Lung microvascular endothelial cell (primary cell): Measurements from ENCODE around the gene EDC3. TPM values are rescaled to one million over a fixed set of nuclear protein-coding genes. Genes with fewer than 3 reads are reported as not detected.
"Not testable (repeated sequence)": the region's sequence is repeated elsewhere in the genome, so short reads cannot be mapped to it uniquely, and the experiment has no call there.

ENCODE experiments used
- DNase-seq, 2 donors: peaks; one replicate each; pipeline versions ENCODE4 v3.0.0 to v3.0.0-alpha.2; 2010; ENCODE audit warnings: low read depth in 2 of 2
- total RNA-seq: library from RNA; depleted of rRNA; stranded (reverse); fragments of >200 nt; gene quantifications from 2 replicates; pipeline ENCODE4 v1.2.1, GENCODE V29; 2014

EDC3 gene
- total RNA-seq, 1 donor from 2014 or later: 21.4 TPM

DNA sequence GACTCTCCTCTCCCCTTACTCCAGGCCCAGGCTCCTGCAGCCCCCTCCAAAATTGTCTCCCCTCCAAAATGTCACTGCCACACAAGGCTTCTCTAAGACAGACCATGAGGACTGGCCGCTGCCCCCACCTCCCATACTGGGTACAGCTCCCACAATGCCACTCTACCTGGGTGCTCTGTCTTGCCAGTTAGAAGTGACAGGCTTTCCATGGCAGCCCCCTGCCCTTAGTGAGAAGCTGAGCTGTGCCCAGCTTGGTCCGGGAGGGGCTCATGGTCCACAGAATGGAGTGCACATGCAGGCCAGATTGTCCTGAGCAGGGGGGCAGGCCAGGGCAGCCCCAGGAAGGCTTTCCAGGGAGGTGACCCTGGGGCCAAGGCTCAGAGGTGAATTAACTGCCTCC is 83.1 kb downstream of the EDC3 start:
- no peak for DNase-seq

DNA sequence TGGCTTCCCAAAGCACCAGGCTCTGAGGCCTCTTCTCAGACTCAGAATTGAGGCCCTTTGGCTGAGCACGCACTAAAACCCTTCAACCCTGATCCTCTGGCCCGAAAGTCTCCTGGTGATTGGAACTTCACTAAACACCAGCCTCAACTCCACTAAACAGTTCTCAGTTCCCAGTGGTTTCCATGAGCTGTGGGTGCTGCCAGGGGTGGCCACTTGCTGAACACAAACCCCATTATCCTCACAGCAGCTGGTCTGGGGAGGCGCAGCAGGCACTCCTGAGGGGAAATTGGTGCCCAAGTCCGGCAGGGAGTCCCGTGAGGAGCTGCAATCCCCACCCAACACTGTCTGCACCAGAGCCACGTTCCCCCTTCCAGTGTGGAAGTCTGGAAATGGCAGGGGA is 84.0 kb downstream of the EDC3 start:
- DNase-seq: no peak

DNA sequence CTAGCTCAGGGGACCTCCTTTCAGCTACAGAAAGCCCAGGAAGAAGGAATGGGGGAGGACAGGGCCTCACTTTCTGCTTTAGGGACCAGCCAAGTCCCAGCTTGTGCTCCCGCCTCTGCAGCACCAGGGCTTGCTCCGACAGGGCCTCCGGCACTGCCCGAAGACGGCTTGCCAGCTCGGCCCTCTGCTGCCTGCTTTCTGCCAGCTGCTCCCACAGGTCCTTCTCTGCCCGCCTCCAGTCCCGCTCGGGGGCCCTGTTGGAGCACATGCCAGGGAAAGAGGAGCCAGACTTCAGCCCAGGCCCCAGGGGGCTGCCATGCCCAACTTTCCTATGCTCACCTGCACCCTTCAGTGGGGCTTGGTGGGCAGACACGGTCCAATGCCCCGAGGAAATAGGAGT is 84.5 kb downstream of the EDC3 start:
- DNase-seq: no peak

DNA sequence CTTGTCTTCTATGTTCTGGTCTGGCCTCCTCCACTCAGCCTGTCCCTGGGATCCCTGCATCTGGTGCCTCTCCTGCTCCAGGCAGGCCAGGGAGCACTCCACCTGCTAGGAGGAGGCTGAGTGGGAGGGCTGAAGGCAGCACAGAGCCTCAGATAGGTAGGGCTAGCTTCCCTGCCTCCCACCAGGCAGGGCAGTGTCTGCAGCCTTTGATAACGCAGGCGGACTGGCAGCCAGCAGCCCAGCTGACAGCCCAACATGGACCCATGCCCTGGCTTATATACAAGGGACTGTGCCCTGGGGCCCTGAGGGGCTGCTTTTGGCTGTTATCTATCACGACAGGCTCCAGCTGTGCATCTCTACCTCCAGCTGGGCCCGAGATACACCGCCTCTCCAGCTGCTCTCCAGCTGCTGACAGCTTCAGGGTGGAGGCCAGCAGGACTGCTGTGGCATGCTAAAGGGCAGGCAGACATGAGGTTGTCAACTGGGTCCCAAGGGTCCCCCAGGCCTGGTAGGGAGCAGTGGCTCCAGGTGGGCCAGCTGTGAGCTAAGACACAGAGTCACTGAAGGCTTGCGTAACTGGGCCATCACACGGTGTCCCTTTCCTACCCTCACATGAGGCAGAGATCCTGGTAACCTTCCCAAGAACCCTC is 85.4 kb downstream of the EDC3 start:
- DNase-seq: no peak

- DNase-seq: no peak
These were observed 85.9 kb downstream of the EDC3 start for GRCh38 chr15:74609938-74610301.

GRCh38 chr15:74608786-74609185 is 87.0 kb downstream of the EDC3 start:
- no peak for DNase-seq

DNA sequence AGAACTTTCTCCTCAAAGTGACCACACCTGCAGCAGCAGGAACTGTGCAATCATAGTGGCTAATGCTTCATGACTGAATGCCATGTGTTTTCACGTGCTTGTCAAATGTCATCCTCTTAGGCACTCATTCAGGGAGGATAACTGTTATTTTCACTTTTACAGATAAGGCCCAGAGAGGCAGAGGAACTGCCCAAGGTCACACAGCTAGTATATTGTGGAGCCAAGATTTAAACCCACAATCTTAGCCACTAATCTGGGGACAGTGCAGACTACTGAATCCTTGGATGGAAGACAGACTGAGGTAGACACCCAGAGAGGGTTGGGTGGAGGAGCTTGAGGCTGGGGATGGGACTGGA is 90.1 kb downstream of the EDC3 start:
- DNase-seq: no peak

DNA sequence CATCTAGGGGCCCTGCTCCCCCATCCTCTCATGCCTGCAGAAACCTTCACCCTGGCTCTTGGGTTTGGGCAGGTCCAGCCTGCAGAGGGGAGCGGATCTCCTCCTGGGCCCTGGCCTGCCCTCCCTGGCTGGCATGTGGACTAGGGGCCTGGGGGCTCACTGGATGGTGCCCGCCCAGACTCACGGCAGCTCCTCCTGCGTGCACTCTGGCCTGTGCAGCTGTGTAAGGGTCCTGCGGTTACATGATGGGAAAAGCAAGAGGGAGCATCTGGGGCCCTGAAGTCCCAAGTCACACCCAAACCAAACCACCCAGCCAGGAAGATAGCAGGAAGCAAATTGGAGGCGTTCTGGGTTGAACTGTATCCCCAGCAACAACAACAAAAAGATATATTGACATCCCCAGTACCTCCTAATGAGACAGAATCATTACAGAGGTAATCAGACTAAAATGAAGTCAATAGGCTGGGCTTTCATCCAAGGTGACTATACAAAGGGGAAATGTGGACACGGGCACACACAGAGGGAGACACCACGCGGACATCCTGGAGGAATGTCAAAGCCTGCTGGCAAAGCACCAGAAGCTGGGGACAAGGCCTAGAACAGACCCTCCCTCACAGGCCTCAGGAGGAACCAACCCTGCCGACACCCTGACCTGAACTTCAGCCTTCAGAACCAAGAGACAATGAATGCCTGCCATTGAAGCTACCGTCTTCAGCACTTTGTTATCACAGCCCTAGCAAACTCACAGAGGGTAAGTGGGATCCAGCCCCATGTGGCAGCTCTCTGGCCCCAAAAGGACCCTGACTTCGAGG is 90.6 kb downstream of the EDC3 start:
- DNase-seq: peak in 1 of 2 donors; percentile 54

DNA sequence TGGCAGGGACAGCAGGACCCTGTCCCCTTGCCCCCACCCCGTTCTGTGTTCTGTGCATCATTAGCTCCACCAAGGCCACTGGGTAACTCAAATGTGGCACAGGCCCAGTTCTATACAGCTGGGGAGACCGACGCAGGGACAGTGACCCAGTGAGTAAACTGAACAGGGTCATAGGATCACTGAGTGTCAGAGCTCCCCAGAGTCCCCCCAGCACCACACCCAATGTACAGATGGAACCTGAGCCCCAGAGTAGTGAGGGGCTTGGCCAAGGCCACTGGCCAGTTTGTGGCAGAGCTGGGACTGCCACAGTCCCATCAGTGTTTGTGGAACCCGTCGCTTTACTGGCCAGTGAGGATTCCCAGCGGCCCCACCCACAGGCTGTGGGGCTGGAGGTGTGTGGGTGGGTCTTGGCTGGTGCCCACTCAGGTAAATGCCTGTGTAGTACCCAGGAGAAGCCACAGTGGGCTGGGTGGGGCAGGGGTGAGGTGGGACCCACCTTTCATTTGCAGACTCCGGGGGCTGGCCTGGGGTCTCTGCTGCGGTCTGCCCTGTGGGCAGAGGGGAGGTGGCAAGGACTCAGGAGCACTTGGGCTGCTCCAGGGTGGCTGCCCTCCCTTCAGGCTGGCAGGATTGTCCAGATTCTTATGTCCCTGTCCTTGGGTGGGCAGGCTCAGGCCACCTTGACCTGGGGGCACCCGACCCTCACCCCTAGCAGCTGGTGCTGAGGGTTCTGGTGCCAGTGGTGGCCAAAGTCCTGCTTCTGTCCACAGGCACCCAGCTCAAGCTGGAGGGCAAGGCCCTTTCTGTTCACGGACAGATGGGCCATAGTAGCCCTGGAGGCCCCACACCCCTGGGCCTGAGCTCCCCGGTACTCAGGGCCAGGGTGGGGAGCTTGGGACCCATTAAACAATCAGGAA is 91.8 kb downstream of the EDC3 start:
- no peak for DNase-seq

- DNase-seq: no peak
These were observed 92.6 kb downstream of the EDC3 start for GRCh38 chr15:74603026-74603788.

DNA sequence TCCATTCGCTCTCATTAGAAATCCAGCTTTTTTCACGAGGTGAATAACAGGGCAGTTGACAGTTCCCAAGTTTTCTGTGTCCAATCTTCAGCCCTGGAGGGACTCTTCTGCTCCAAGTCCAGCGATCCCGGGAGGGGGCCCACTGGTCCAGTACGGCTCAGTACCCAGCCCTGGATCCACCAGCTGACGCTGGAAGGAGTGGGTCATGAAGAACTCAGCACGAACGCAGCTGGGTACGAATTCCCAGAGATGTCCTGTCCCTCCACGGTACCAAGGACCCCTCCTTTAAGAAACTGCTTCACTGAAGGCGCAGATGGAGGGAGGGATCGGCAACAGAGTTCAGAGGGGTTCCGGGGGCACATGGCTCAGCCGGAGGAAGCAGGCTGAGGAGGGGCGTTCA is 96.7 kb downstream of the EDC3 start:
- DNase-seq: no peak

- peak; percentile 88 to 89 for DNase-seq
These were observed 97.5 kb downstream of the EDC3 start for GRCh38 chr15:74598126-74598842.

GRCh38 chr15:74597146-74597705 is 98.6 kb downstream of the EDC3 start:
- not testable (repeated sequence) for DNase-seq

- DNase-seq: not testable (repeated sequence)
These were observed 99.1 kb downstream of the EDC3 start for GRCh38 chr15:74596736-74597135.

DNA sequence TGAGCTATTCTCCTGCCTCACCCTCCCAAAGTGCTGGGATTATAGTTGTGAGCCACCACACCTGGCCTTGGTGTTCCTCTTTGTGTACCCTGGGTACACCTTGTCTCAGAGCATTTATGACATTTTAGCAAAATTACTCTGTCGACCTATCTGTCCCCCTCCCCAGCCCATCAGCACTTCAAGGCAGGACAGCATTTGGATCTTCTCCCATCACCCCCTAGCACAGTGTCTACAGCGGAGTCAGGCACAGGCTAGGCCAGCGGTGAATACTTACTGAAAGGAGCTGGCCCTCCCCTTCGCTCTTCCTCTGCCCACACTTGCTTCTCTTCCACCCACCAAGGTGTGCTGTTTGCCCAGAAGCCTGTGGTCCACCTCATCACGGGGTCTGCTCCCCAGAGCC is 100.6 kb downstream of the EDC3 start:
- no peak for DNase-seq

DNA sequence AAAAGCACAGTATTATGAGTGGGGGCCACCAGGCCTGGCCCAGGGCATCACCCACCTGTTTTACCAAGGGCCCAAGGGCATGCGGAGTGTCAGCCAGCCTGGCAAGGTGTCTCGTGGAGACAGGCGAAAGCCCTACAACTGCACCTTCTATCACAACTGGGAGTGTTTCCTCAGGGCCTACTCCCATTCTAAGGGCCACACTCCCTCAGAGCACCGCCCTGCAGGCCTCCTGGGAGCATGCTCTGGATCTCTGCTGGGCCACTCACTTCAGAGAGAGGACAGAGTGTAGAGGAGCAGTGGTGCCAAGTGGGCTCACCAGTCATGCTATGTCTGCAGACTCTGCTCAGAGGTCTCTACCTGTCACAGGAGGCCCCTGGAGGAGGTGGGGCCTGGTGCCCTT is 101.4 kb downstream of the EDC3 start:
- DNase-seq: no peak

- no peak for DNase-seq
These were observed 102.7 kb downstream of the EDC3 start for GRCh38 chr15:74593122-74593521.

GRCh38 chr15:74592222-74592621 is 103.6 kb downstream of the EDC3 start:
- no peak for DNase-seq

- DNase-seq: peak in 1 of 2 donors; percentile 53
These were observed 106.0 kb downstream of the EDC3 start for GRCh38 chr15:74589826-74590225.

DNA sequence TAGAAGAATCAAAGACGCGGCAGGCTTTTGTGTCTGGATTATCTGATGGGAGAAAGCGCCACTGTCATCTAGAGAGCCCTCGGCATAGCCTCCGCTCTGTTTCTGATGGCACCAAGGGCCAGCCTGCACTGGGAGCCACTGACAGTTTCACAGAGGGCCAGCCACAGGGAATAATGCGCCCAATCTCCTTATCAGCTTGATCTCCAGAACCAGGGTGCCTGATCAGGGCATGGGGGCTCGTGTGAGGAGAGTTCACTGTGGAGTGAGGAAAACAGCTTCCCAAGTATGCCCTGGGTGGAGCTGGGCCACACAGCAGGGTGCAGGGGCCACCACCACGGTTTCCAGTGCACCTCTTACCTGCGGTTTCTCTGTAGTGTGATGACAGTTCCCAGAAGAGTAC is 110.0 kb downstream of the EDC3 start:
- no peak for DNase-seq

- no peak for DNase-seq
These were observed 110.6 kb downstream of the EDC3 start for GRCh38 chr15:74585191-74585590.
